IMR-90 (cell line): ENCODE measurements around the gene TRDN. TPM values are rescaled to one million over a fixed set of nuclear protein-coding genes. Genes with fewer than 3 reads are reported as not detected.

Source experiments
- ATAC-seq: fragments of 200-7000 bp; cut with Tn5 transposase; 2 replicates; pipeline ENCODE4 v1.9.1; 2020; ENCODE audit warnings: low read depth, mild to moderate bottlenecking, moderate library complexity
- BruUV-seq: library from RNA; stranded (reverse); fragments of 400-500 nt; replicated peaks from 2 replicates; lab custom pipeline; 2021; lab: Mats Ljungman, UMichigan
- CTCF ChIA-PET: fragments of 300-600 bp; formaldehyde crosslinking; extraction: SDS; loops from one replicate; lab custom pipeline; 2021; ENCODE audit warnings: antibody characterized with exemption; lab: Yijun Ruan, JAX
- POLR2A ChIA-PET: fragments of 300-600 bp; sonication (Branson Sonifier 250); formaldehyde crosslinking; loops from one replicate; lab custom pipeline; 2022; ENCODE audit warnings: antibody characterized with exemption; ENCODE audit not compliant: unreplicated experiment; lab: Charles Lee
- DNase-seq: peaks from one replicate; pipeline ENCODE4 v3.0.0; 2013
- H2AFZ ChIP-seq: replicated peaks from 2 replicates; pipeline ENCODE3; 2013; ENCODE audit warnings: low read length, mild to moderate bottlenecking; ENCODE audit not compliant: poor library complexity
- H2AK5ac ChIP-seq: 2 replicates; pipeline ENCODE4 v1.6.1; 2013; ENCODE audit warnings: low read depth, low read length, inconsistent platforms
- H2AK9ac ChIP-seq: replicated peaks from 2 replicates; pipeline ENCODE3; 2013; ENCODE audit warnings: mild to moderate bottlenecking, low read depth, low read length, moderate library complexity; ENCODE audit not compliant: poor library complexity
- H2BK120ac ChIP-seq: 2 replicates; pipeline ENCODE4 v1.6.1; 2013; ENCODE audit warnings: low read depth, low read length, inconsistent platforms
- H2BK15ac ChIP-seq: 3 replicates; pipeline ENCODE4 v1.6.1; 2013; ENCODE audit warnings: low read depth, low read length, inconsistent platforms
- H2BK20ac ChIP-seq: 2 replicates; pipeline ENCODE4 v1.6.1; 2013; ENCODE audit warnings: low read depth, mild to moderate bottlenecking, inconsistent platforms, low read length, moderate library complexity
- H2BK5ac ChIP-seq: 2 replicates; pipeline ENCODE4 v1.6.1; 2013; ENCODE audit warnings: mild to moderate bottlenecking, low read depth, low read length, inconsistent platforms; ENCODE audit not compliant: poor library complexity, severe bottlenecking
- H3K14ac ChIP-seq: replicated peaks from 2 replicates; pipeline ENCODE4 v1.6.1; 2013; ENCODE audit warnings: low read depth, low read length, inconsistent platforms
- H3K18ac ChIP-seq: 2 replicates; pipeline ENCODE4 v1.6.1; 2013; ENCODE audit warnings: low read depth, low read length, control low read depth
- H3K23ac ChIP-seq: 2 replicates; pipeline ENCODE4 v1.6.1; 2013; ENCODE audit warnings: low read depth, low read length, inconsistent platforms
- H3K27ac ChIP-seq: 2 replicates; pipeline ENCODE4 v1.5.1; 2013; ENCODE audit warnings: mild to moderate bottlenecking, control low read depth, low read length; ENCODE audit not compliant: insufficient read depth
- H3K27me3 ChIP-seq: 2 replicates; pipeline ENCODE4 v1.6.1; 2013; ENCODE audit warnings: low read length; ENCODE audit not compliant: control insufficient read depth, insufficient read depth
- H3K36me3 ChIP-seq: 2 replicates; pipeline ENCODE4 v1.6.1; 2013; ENCODE audit warnings: low read length, mixed read lengths; ENCODE audit not compliant: control insufficient read depth, insufficient read depth
- H3K4ac ChIP-seq: 2 replicates; pipeline ENCODE4 v1.6.1; 2013; ENCODE audit warnings: low read depth, low read length, inconsistent platforms
- H3K4me1 ChIP-seq: 2 replicates; pipeline ENCODE4 v1.6.1; 2013; ENCODE audit warnings: low read length, mixed read lengths; ENCODE audit not compliant: control insufficient read depth, insufficient read depth
- H3K4me2 ChIP-seq: 2 replicates; pipeline ENCODE4 v1.6.1; 2013; ENCODE audit warnings: low read depth, mild to moderate bottlenecking, control low read depth, low read length, moderate library complexity
- H3K4me3 ChIP-seq: 2 replicates; pipeline ENCODE4 v1.5.1; 2013; ENCODE audit warnings: low read depth, mild to moderate bottlenecking, control low read depth, low read length, moderate library complexity; ENCODE audit not compliant: insufficient read depth
- H3K56ac ChIP-seq: 2 replicates; pipeline ENCODE4 v1.6.1; 2013; ENCODE audit warnings: low read length, inconsistent platforms; ENCODE audit not compliant: insufficient read depth; ENCODE audit errors: extremely low read depth
- H3K79me1 ChIP-seq, 2 experiments: 2 replicates each; pipeline ENCODE4 v1.6.1; 2013; ENCODE audit warnings: low read length in 2 of 2, inconsistent platforms in 1 of 2, low read depth in 1 of 2
- H3K9ac ChIP-seq: 2 replicates; pipeline ENCODE4 v1.6.1; 2013; ENCODE audit warnings: low read depth, low read length, control low read depth
- H3K9me1 ChIP-seq: 2 replicates; pipeline ENCODE4 v1.6.1; 2013; ENCODE audit warnings: low read length, inconsistent platforms; ENCODE audit not compliant: insufficient read depth
- H3K9me3 ChIP-seq: 2 replicates; pipeline ENCODE4 v1.6.1; 2013; ENCODE audit warnings: low read length; ENCODE audit not compliant: control insufficient read depth, insufficient read depth
- H4K20me1 ChIP-seq: 2 replicates; pipeline ENCODE4 v1.6.1; 2013; ENCODE audit warnings: low read length, inconsistent platforms; ENCODE audit not compliant: insufficient read depth
- H4K5ac ChIP-seq: 2 replicates; pipeline ENCODE4 v1.6.1; 2013; ENCODE audit warnings: mild to moderate bottlenecking, low read depth, low read length, control low read depth
- H4K8ac ChIP-seq, 2 experiments: 2 replicates each; pipeline ENCODE4 v1.6.1; 2013; ENCODE audit warnings: low read depth in 2 of 2, low read length in 2 of 2, control low read depth in 1 of 2, inconsistent platforms in 1 of 2
- H4K91ac ChIP-seq: 2 replicates; pipeline ENCODE4 v1.6.1; 2013; ENCODE audit warnings: low read depth, low read length, inconsistent platforms; ENCODE audit not compliant: insufficient read depth
- BHLHE40 ChIP-seq: fragments of 150-350 bp; IDR thresholded peaks from 2 replicates; pipeline ENCODE4 v1.6.1; 2016; ENCODE audit warnings: mild to moderate bottlenecking, low read depth, low read length
- CEBPB ChIP-seq: IDR thresholded peaks from 2 replicates; pipeline ENCODE4 v1.6.1; 2012; ENCODE audit warnings: low read depth, low read length, improper control_type of control experiment
- CHD1 ChIP-seq: IDR thresholded peaks from 2 replicates; pipeline ENCODE4 v1.6.1; 2012; ENCODE audit warnings: low read depth, low read length, improper control_type of control experiment
- FOS ChIP-seq: fragments of 150-350 bp; IDR thresholded peaks from 2 replicates; pipeline ENCODE4 v1.6.1; 2016; ENCODE audit warnings: low read depth, low read length
- MAFK ChIP-seq: IDR thresholded peaks from 2 replicates; pipeline ENCODE4 v1.6.1; 2012; ENCODE audit warnings: low read depth, low read length, improper control_type of control experiment
- MAZ ChIP-seq: IDR thresholded peaks from 2 replicates; pipeline ENCODE4 v1.6.1; 2012; ENCODE audit warnings: low read depth, mild to moderate bottlenecking, low read length, improper control_type of control experiment, moderate library complexity, borderline replicate concordance
- MXI1 ChIP-seq: IDR thresholded peaks from 2 replicates; pipeline ENCODE4 v1.6.1; 2012; ENCODE audit warnings: low read depth, mild to moderate bottlenecking, low read length, moderate library complexity, borderline replicate concordance
- NFE2L2 ChIP-seq: fragments of 150-350 bp; IDR thresholded peaks from 2 replicates; pipeline ENCODE4 v1.6.1; 2016; ENCODE audit warnings: low read depth, mild to moderate bottlenecking, low read length
- POLR2A ChIP-seq: IDR thresholded peaks from 2 replicates; pipeline ENCODE4 v1.6.1; 2012; ENCODE audit warnings: mild to moderate bottlenecking, low read depth, low read length
- RAD21 ChIP-seq: IDR thresholded peaks from 2 replicates; pipeline ENCODE4 v1.6.1; 2012; ENCODE audit warnings: low read length, improper control_type of control experiment
- RCOR1 ChIP-seq: IDR thresholded peaks from 2 replicates; pipeline ENCODE4 v1.6.1; 2012; ENCODE audit warnings: mild to moderate bottlenecking, low read length, improper control_type of control experiment; ENCODE audit not compliant: insufficient replicate concordance
- RFX5 ChIP-seq: IDR thresholded peaks from 2 replicates; pipeline ENCODE4 v1.8.0; 2012; ENCODE audit warnings: low read depth, mild to moderate bottlenecking, low read length, moderate library complexity
- SMC3 ChIP-seq: fragments of 150-350 bp; IDR thresholded peaks from 2 replicates; pipeline ENCODE4 v1.6.1; 2016; ENCODE audit warnings: low read depth, mild to moderate bottlenecking, antibody characterized with exemption, low read length, moderate library complexity
- WGBS, 2 experiments: methylation state at CpG; one replicate each; pipeline versions ENCODE4 v1.1.5 to v1.1.7; 2013; ENCODE audit warnings: missing lambda C conversion rate in 2 of 2; ENCODE audit not compliant: insufficient read length in 1 of 2; ENCODE audit errors: extremely low coverage in 2 of 2; 5-methylcytosine and 5-hydroxymethylcytosine counted together
- dilution Hi-C: fragments of 300-500 bp; cut with HindIII; formaldehyde crosslinking; loops from one replicate; pipeline ENCODE4 v1.14.3; 2018; ENCODE audit warnings: low sequenced_read_pairs; ENCODE audit not compliant: unreplicated experiment
- in situ Hi-C: fragments of 300-500 bp; cut with MboI; formaldehyde crosslinking; loops from 3 replicates; pipeline ENCODE4 v1.14.3; 2019; ENCODE audit warnings: low sequenced_read_pairs, inconsistent platforms, mixed read lengths
- intact Hi-C: fragments of 100-400 bp; cut with micrococcal nuclease; formaldehyde crosslinking; loops from 2 replicates; pipeline ENCODE4 v1.10.0; 2022
- polyA plus RNA-seq, 3 experiments: library from polyadenylated mRNA; depleted of rRNA; stranded (reverse); fragments of >200 nt; gene quantifications; 2 replicates each; pipeline ENCODE4 v1.2.3, GENCODE V29; 2012; ENCODE audit warnings: low replicate concordance in 1 of 3
- total RNA-seq: library from RNA; depleted of rRNA; stranded (reverse); fragments of >200 nt; gene quantifications from 2 replicates; pipeline ENCODE4 v1.2.3, GENCODE V29; 2012
- TF ChIP-seq, protein P1 (sequence below): fragments of 150-350 bp; IDR thresholded peaks from 2 replicates; pipeline ENCODE4 v1.6.1; 2016; ENCODE audit warnings: low read depth, mild to moderate bottlenecking, low read length, moderate library complexity, borderline replicate concordance
- TF ChIP-seq, protein P2 (sequence below): fragments of 150-350 bp; IDR thresholded peaks from 2 replicates; pipeline ENCODE4 v1.6.1; 2017; ENCODE audit warnings: mild to moderate bottlenecking, antibody characterized with exemption, low read length, low read depth
- TF ChIP-seq, protein P3 (sequence below): conservative IDR thresholded peaks from 2 replicates; pipeline ENCODE4 v1.5.1; 2012; ENCODE audit warnings: mild to moderate bottlenecking, low read depth, low read length, improper control_type of control experiment

The TRDN gene
- total and polyA plus RNA-seq, 2 of the 4 experiments (the other 2 are of a cell fraction), result not detected

DNA sequence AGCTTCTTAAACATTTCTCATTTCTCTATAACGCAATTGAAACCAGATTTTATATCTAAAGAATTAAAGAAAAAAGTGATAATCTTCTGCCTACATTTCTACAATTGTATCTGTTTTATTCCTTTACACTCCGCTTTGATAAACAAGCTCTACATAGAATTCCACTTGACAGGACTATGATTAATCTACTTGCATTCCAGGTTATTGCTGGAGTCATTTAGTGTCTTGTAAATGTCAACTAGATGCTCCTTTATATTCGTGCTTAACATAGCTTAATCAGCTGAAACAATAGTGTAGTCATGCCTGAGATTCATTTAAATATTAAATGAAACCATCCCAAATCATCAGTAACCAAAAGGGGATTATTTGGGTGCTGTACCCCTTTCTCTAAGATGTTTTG is 284.0 kb downstream of the TRDN start:
- BruUV-seq, result no TSS peak
- Histone ChIP-seq H3K36me3 (no peaks in the 10 kb centered on the region), H2BK15ac (no peak overlapping the region), H4K5ac (no peak overlapping the region), H2AK9ac (no peak overlapping the region), H2AFZ (no peak overlapping the region), H2AK5ac (no peak overlapping the region), H3K4me3 (no peak overlapping the region), H4K91ac (no peak overlapping the region), H4K8ac (no peak overlapping the region), H3K9me1 (no peaks in the 10 kb centered on the region), H3K9me3 (no peaks in the 10 kb centered on the region), H3K14ac (no peak overlapping the region), H3K79me1 (no peaks in the 10 kb centered on the region), H4K20me1 (no peaks in the 10 kb centered on the region), H3K18ac (no peak overlapping the region), H2BK120ac (no peak overlapping the region), H2BK20ac (no peak overlapping the region), H3K4me1 (no peaks in the 10 kb centered on the region), H3K23ac (no peak overlapping the region), H3K9ac (no peak overlapping the region), H3K56ac (no peak overlapping the region), H3K4me2 (no peak overlapping the region), H2BK5ac (no peak overlapping the region), H3K4ac (no peak overlapping the region), H3K27ac (no peak overlapping the region), H3K27me3 (no peaks in the 10 kb centered on the region)
- in situ Hi-C loops, result no loop called here
- intact Hi-C loops, result no loop called here
- TF ChIP-seq MAZ, result no peak
- no peak for TF ChIP-seq MAFK
- no peak for TF ChIP-seq POLR2A
- TF ChIP-seq CHD1, result no peak
- TF ChIP-seq RCOR1, result no peak
- TF ChIP-seq, protein P1, sequence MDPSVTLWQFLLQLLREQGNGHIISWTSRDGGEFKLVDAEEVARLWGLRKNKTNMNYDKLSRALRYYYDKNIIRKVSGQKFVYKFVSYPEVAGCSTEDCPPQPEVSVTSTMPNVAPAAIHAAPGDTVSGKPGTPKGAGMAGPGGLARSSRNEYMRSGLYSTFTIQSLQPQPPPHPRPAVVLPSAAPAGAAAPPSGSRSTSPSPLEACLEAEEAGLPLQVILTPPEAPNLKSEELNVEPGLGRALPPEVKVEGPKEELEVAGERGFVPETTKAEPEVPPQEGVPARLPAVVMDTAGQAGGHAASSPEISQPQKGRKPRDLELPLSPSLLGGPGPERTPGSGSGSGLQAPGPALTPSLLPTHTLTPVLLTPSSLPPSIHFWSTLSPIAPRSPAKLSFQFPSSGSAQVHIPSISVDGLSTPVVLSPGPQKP, result no peak
- TF ChIP-seq, protein P2, sequence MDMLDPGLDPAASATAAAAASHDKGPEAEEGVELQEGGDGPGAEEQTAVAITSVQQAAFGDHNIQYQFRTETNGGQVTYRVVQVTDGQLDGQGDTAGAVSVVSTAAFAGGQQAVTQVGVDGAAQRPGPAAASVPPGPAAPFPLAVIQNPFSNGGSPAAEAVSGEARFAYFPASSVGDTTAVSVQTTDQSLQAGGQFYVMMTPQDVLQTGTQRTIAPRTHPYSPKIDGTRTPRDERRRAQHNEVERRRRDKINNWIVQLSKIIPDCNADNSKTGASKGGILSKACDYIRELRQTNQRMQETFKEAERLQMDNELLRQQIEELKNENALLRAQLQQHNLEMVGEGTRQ, result no peak
- TF ChIP-seq, protein P3, sequence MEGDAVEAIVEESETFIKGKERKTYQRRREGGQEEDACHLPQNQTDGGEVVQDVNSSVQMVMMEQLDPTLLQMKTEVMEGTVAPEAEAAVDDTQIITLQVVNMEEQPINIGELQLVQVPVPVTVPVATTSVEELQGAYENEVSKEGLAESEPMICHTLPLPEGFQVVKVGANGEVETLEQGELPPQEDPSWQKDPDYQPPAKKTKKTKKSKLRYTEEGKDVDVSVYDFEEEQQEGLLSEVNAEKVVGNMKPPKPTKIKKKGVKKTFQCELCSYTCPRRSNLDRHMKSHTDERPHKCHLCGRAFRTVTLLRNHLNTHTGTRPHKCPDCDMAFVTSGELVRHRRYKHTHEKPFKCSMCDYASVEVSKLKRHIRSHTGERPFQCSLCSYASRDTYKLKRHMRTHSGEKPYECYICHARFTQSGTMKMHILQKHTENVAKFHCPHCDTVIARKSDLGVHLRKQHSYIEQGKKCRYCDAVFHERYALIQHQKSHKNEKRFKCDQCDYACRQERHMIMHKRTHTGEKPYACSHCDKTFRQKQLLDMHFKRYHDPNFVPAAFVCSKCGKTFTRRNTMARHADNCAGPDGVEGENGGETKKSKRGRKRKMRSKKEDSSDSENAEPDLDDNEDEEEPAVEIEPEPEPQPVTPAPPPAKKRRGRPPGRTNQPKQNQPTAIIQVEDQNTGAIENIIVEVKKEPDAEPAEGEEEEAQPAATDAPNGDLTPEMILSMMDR, result no peak
- TF ChIP-seq SMC3, result no peak
- TF ChIP-seq BHLHE40, result no peak
- TF ChIP-seq CEBPB, result no peak
- no peak for TF ChIP-seq FOS
- TF ChIP-seq MXI1, result no peak
- TF ChIP-seq RFX5, result no peak
- TF ChIP-seq RAD21, result no peak
- TF ChIP-seq NFE2L2, result no peak
- ATAC-seq (no peak), DNase-seq (no peak)
- WGBS, 2 experiments, result no CpG with 5 or more reads among the region's 3 CpGs
- ChIA-PET CTCF (no interaction called here), POLR2A (no interaction called here)
- dilution Hi-C loops, result no loop called here
